Measurements from ENCODE around the gene PCDHGB5.
"Not testable (repeated sequence)": the region's sequence is repeated elsewhere in the genome, so short reads cannot be mapped to it uniquely, and the experiment has no call there.

- TF ChIP-seq POLR2A (IDR thresholded peaks at IDR 0.05): not testable (repeated sequence)
- TF ChIP-seq, protein P1, sequence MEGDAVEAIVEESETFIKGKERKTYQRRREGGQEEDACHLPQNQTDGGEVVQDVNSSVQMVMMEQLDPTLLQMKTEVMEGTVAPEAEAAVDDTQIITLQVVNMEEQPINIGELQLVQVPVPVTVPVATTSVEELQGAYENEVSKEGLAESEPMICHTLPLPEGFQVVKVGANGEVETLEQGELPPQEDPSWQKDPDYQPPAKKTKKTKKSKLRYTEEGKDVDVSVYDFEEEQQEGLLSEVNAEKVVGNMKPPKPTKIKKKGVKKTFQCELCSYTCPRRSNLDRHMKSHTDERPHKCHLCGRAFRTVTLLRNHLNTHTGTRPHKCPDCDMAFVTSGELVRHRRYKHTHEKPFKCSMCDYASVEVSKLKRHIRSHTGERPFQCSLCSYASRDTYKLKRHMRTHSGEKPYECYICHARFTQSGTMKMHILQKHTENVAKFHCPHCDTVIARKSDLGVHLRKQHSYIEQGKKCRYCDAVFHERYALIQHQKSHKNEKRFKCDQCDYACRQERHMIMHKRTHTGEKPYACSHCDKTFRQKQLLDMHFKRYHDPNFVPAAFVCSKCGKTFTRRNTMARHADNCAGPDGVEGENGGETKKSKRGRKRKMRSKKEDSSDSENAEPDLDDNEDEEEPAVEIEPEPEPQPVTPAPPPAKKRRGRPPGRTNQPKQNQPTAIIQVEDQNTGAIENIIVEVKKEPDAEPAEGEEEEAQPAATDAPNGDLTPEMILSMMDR (IDR thresholded peaks at IDR 0.05): not testable (repeated sequence)
Measured at GRCh38 chr5:141415275-141415618, 17.5 kb downstream of the PCDHGB5 start.
